IMR-90 (cell line): Measurements from ENCODE around the gene DHRS7C. TPM values are rescaled to one million over a fixed set of nuclear protein-coding genes. Genes with fewer than 3 reads are reported as not detected.

Source experiments
- ATAC-seq: fragments of 200-7000 bp; cut with Tn5 transposase; 2 replicates; pipeline ENCODE4 v1.9.1; 2020; ENCODE audit warnings: low read depth, mild to moderate bottlenecking, moderate library complexity
- BruUV-seq: library from RNA; stranded (reverse); fragments of 400-500 nt; replicated peaks from 2 replicates; lab custom pipeline; 2021; lab: Mats Ljungman, UMichigan
- CTCF ChIA-PET: fragments of 300-600 bp; formaldehyde crosslinking; extraction: SDS; loops from one replicate; lab custom pipeline; 2021; ENCODE audit warnings: antibody characterized with exemption; lab: Yijun Ruan, JAX
- POLR2A ChIA-PET: fragments of 300-600 bp; sonication (Branson Sonifier 250); formaldehyde crosslinking; loops from one replicate; lab custom pipeline; 2022; ENCODE audit warnings: antibody characterized with exemption; ENCODE audit not compliant: unreplicated experiment; lab: Charles Lee
- DNase-seq: peaks from one replicate; pipeline ENCODE4 v3.0.0; 2013
- H2AFZ ChIP-seq: replicated peaks from 2 replicates; pipeline ENCODE3; 2013; ENCODE audit warnings: low read length, mild to moderate bottlenecking; ENCODE audit not compliant: poor library complexity
- H2AK5ac ChIP-seq: 2 replicates; pipeline ENCODE4 v1.6.1; 2013; ENCODE audit warnings: low read depth, low read length, inconsistent platforms
- H2AK9ac ChIP-seq: replicated peaks from 2 replicates; pipeline ENCODE3; 2013; ENCODE audit warnings: mild to moderate bottlenecking, low read depth, low read length, moderate library complexity; ENCODE audit not compliant: poor library complexity
- H2BK120ac ChIP-seq: 2 replicates; pipeline ENCODE4 v1.6.1; 2013; ENCODE audit warnings: low read depth, low read length, inconsistent platforms
- H2BK15ac ChIP-seq: 3 replicates; pipeline ENCODE4 v1.6.1; 2013; ENCODE audit warnings: low read depth, low read length, inconsistent platforms
- H2BK20ac ChIP-seq: 2 replicates; pipeline ENCODE4 v1.6.1; 2013; ENCODE audit warnings: low read depth, mild to moderate bottlenecking, inconsistent platforms, low read length, moderate library complexity
- H2BK5ac ChIP-seq: 2 replicates; pipeline ENCODE4 v1.6.1; 2013; ENCODE audit warnings: mild to moderate bottlenecking, low read depth, low read length, inconsistent platforms; ENCODE audit not compliant: poor library complexity, severe bottlenecking
- H3K14ac ChIP-seq: replicated peaks from 2 replicates; pipeline ENCODE4 v1.6.1; 2013; ENCODE audit warnings: low read depth, low read length, inconsistent platforms
- H3K18ac ChIP-seq: 2 replicates; pipeline ENCODE4 v1.6.1; 2013; ENCODE audit warnings: low read depth, low read length, control low read depth
- H3K23ac ChIP-seq: 2 replicates; pipeline ENCODE4 v1.6.1; 2013; ENCODE audit warnings: low read depth, low read length, inconsistent platforms
- H3K27ac ChIP-seq: 2 replicates; pipeline ENCODE4 v1.5.1; 2013; ENCODE audit warnings: mild to moderate bottlenecking, control low read depth, low read length; ENCODE audit not compliant: insufficient read depth
- H3K27me3 ChIP-seq: 2 replicates; pipeline ENCODE4 v1.6.1; 2013; ENCODE audit warnings: low read length; ENCODE audit not compliant: control insufficient read depth, insufficient read depth
- H3K36me3 ChIP-seq: 2 replicates; pipeline ENCODE4 v1.6.1; 2013; ENCODE audit warnings: low read length, mixed read lengths; ENCODE audit not compliant: control insufficient read depth, insufficient read depth
- H3K4ac ChIP-seq: 2 replicates; pipeline ENCODE4 v1.6.1; 2013; ENCODE audit warnings: low read depth, low read length, inconsistent platforms
- H3K4me1 ChIP-seq: 2 replicates; pipeline ENCODE4 v1.6.1; 2013; ENCODE audit warnings: low read length, mixed read lengths; ENCODE audit not compliant: control insufficient read depth, insufficient read depth
- H3K4me2 ChIP-seq: 2 replicates; pipeline ENCODE4 v1.6.1; 2013; ENCODE audit warnings: low read depth, mild to moderate bottlenecking, control low read depth, low read length, moderate library complexity
- H3K4me3 ChIP-seq: 2 replicates; pipeline ENCODE4 v1.5.1; 2013; ENCODE audit warnings: low read depth, mild to moderate bottlenecking, control low read depth, low read length, moderate library complexity; ENCODE audit not compliant: insufficient read depth
- H3K56ac ChIP-seq: 2 replicates; pipeline ENCODE4 v1.6.1; 2013; ENCODE audit warnings: low read length, inconsistent platforms; ENCODE audit not compliant: insufficient read depth; ENCODE audit errors: extremely low read depth
- H3K79me1 ChIP-seq, 2 experiments: 2 replicates each; pipeline ENCODE4 v1.6.1; 2013; ENCODE audit warnings: low read length in 2 of 2, inconsistent platforms in 1 of 2, low read depth in 1 of 2
- H3K9ac ChIP-seq: 2 replicates; pipeline ENCODE4 v1.6.1; 2013; ENCODE audit warnings: low read depth, low read length, control low read depth
- H3K9me1 ChIP-seq: 2 replicates; pipeline ENCODE4 v1.6.1; 2013; ENCODE audit warnings: low read length, inconsistent platforms; ENCODE audit not compliant: insufficient read depth
- H3K9me3 ChIP-seq: 2 replicates; pipeline ENCODE4 v1.6.1; 2013; ENCODE audit warnings: low read length; ENCODE audit not compliant: control insufficient read depth, insufficient read depth
- H4K20me1 ChIP-seq: 2 replicates; pipeline ENCODE4 v1.6.1; 2013; ENCODE audit warnings: low read length, inconsistent platforms; ENCODE audit not compliant: insufficient read depth
- H4K5ac ChIP-seq: 2 replicates; pipeline ENCODE4 v1.6.1; 2013; ENCODE audit warnings: mild to moderate bottlenecking, low read depth, low read length, control low read depth
- H4K8ac ChIP-seq, 2 experiments: 2 replicates each; pipeline ENCODE4 v1.6.1; 2013; ENCODE audit warnings: low read depth in 2 of 2, low read length in 2 of 2, control low read depth in 1 of 2, inconsistent platforms in 1 of 2
- H4K91ac ChIP-seq: 2 replicates; pipeline ENCODE4 v1.6.1; 2013; ENCODE audit warnings: low read depth, low read length, inconsistent platforms; ENCODE audit not compliant: insufficient read depth
- BHLHE40 ChIP-seq: fragments of 150-350 bp; IDR thresholded peaks from 2 replicates; pipeline ENCODE4 v1.6.1; 2016; ENCODE audit warnings: mild to moderate bottlenecking, low read depth, low read length
- CEBPB ChIP-seq: IDR thresholded peaks from 2 replicates; pipeline ENCODE4 v1.6.1; 2012; ENCODE audit warnings: low read depth, low read length, improper control_type of control experiment
- CHD1 ChIP-seq: IDR thresholded peaks from 2 replicates; pipeline ENCODE4 v1.6.1; 2012; ENCODE audit warnings: low read depth, low read length, improper control_type of control experiment
- FOS ChIP-seq: fragments of 150-350 bp; IDR thresholded peaks from 2 replicates; pipeline ENCODE4 v1.6.1; 2016; ENCODE audit warnings: low read depth, low read length
- MAFK ChIP-seq: IDR thresholded peaks from 2 replicates; pipeline ENCODE4 v1.6.1; 2012; ENCODE audit warnings: low read depth, low read length, improper control_type of control experiment
- MAZ ChIP-seq: IDR thresholded peaks from 2 replicates; pipeline ENCODE4 v1.6.1; 2012; ENCODE audit warnings: low read depth, mild to moderate bottlenecking, low read length, improper control_type of control experiment, moderate library complexity, borderline replicate concordance
- MXI1 ChIP-seq: IDR thresholded peaks from 2 replicates; pipeline ENCODE4 v1.6.1; 2012; ENCODE audit warnings: low read depth, mild to moderate bottlenecking, low read length, moderate library complexity, borderline replicate concordance
- NFE2L2 ChIP-seq: fragments of 150-350 bp; IDR thresholded peaks from 2 replicates; pipeline ENCODE4 v1.6.1; 2016; ENCODE audit warnings: low read depth, mild to moderate bottlenecking, low read length
- POLR2A ChIP-seq: IDR thresholded peaks from 2 replicates; pipeline ENCODE4 v1.6.1; 2012; ENCODE audit warnings: mild to moderate bottlenecking, low read depth, low read length
- RAD21 ChIP-seq: IDR thresholded peaks from 2 replicates; pipeline ENCODE4 v1.6.1; 2012; ENCODE audit warnings: low read length, improper control_type of control experiment
- RCOR1 ChIP-seq: IDR thresholded peaks from 2 replicates; pipeline ENCODE4 v1.6.1; 2012; ENCODE audit warnings: mild to moderate bottlenecking, low read length, improper control_type of control experiment; ENCODE audit not compliant: insufficient replicate concordance
- RFX5 ChIP-seq: IDR thresholded peaks from 2 replicates; pipeline ENCODE4 v1.8.0; 2012; ENCODE audit warnings: low read depth, mild to moderate bottlenecking, low read length, moderate library complexity
- SMC3 ChIP-seq: fragments of 150-350 bp; IDR thresholded peaks from 2 replicates; pipeline ENCODE4 v1.6.1; 2016; ENCODE audit warnings: low read depth, mild to moderate bottlenecking, antibody characterized with exemption, low read length, moderate library complexity
- WGBS, 2 experiments: methylation state at CpG; one replicate each; pipeline versions ENCODE4 v1.1.5 to v1.1.7; 2013; ENCODE audit warnings: missing lambda C conversion rate in 2 of 2; ENCODE audit not compliant: insufficient read length in 1 of 2; ENCODE audit errors: extremely low coverage in 2 of 2; 5-methylcytosine and 5-hydroxymethylcytosine counted together
- dilution Hi-C: fragments of 300-500 bp; cut with HindIII; formaldehyde crosslinking; loops from one replicate; pipeline ENCODE4 v1.14.3; 2018; ENCODE audit warnings: low sequenced_read_pairs; ENCODE audit not compliant: unreplicated experiment
- in situ Hi-C: fragments of 300-500 bp; cut with MboI; formaldehyde crosslinking; loops from 3 replicates; pipeline ENCODE4 v1.14.3; 2019; ENCODE audit warnings: low sequenced_read_pairs, inconsistent platforms, mixed read lengths
- intact Hi-C: fragments of 100-400 bp; cut with micrococcal nuclease; formaldehyde crosslinking; loops from 2 replicates; pipeline ENCODE4 v1.10.0; 2022
- polyA plus RNA-seq, 3 experiments: library from polyadenylated mRNA; depleted of rRNA; stranded (reverse); fragments of >200 nt; gene quantifications; 2 replicates each; pipeline ENCODE4 v1.2.3, GENCODE V29; 2012; ENCODE audit warnings: low replicate concordance in 1 of 3
- total RNA-seq: library from RNA; depleted of rRNA; stranded (reverse); fragments of >200 nt; gene quantifications from 2 replicates; pipeline ENCODE4 v1.2.3, GENCODE V29; 2012
- TF ChIP-seq, protein P1 (sequence below): fragments of 150-350 bp; IDR thresholded peaks from 2 replicates; pipeline ENCODE4 v1.6.1; 2016; ENCODE audit warnings: low read depth, mild to moderate bottlenecking, low read length, moderate library complexity, borderline replicate concordance
- TF ChIP-seq, protein P2 (sequence below): fragments of 150-350 bp; IDR thresholded peaks from 2 replicates; pipeline ENCODE4 v1.6.1; 2017; ENCODE audit warnings: mild to moderate bottlenecking, antibody characterized with exemption, low read length, low read depth
- TF ChIP-seq, protein P3 (sequence below): conservative IDR thresholded peaks from 2 replicates; pipeline ENCODE4 v1.5.1; 2012; ENCODE audit warnings: mild to moderate bottlenecking, low read depth, low read length, improper control_type of control experiment

The DHRS7C gene
- total and polyA plus RNA-seq, 2 of the 4 experiments (the other 2 are of a cell fraction): not detected

DNA sequence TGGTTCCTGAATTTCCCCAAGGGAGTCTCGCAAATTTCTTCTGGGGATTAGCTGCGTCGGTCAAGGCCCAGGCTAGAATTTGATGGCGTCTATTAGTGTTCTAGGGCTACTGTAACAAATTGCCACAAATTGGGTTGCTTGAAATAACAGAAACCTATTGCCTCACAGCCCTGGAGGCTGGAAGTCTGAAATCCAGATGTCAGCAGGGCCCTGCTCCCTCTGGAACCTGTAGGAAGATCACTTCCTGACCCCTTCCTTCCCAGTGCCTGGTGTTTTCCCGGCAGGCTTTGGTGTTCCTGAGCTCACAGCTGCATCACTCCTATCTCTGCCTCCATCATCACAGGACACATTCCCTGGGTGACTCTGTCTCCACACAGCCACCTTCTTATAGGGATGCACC lies 24.4 kb downstream of the DHRS7C start:
- Histone ChIP-seq H3K4ac (no peak overlapping the region), H2BK5ac (no peak overlapping the region), H4K91ac (no peak overlapping the region), H3K18ac (no peak overlapping the region), H3K9me1 (no peaks in the 10 kb centered on the region), H3K56ac (no peak overlapping the region), H3K9me3 (no peaks in the 10 kb centered on the region), H3K4me3 (no peak overlapping the region), H3K36me3 (no peaks in the 10 kb centered on the region), H3K14ac (no peak overlapping the region), H2AK5ac (no peak overlapping the region), H2BK120ac (no peak overlapping the region), H2BK20ac (no peak overlapping the region), H4K20me1 (no peaks in the 10 kb centered on the region), H2BK15ac (no peak overlapping the region), H4K8ac (no peak overlapping the region), H3K27ac (no peak overlapping the region), H2AK9ac (no peak overlapping the region), H3K27me3 (no peaks in the 10 kb centered on the region; the same call in 1 of the 2 replicates), H3K23ac (no peak overlapping the region), H3K4me1 (no peaks in the 10 kb centered on the region), H2AFZ (no peak overlapping the region), H3K79me1 (no peaks in the 10 kb centered on the region), H4K5ac (no peak overlapping the region), H3K4me2 (no peak overlapping the region), H3K9ac (no peak overlapping the region)
- WGBS, 2 experiments: 29% methylated on average over 1 of the region's 5 CpGs; no CpG with 5 or more reads in 1 of the 2 experiments
- ATAC-seq: no peak
- dilution Hi-C loops: no loop called here
- TF ChIP-seq SMC3 (no peak), MAFK (no peak), MAZ (no peak), FOS (no peak), RFX5 (no peak), NFE2L2 (no peak), RAD21 (no peak), CHD1 (no peak), CEBPB (no peak), RCOR1 (no peak), MXI1 (no peak), BHLHE40 (no peak), POLR2A (no peak)
- TF ChIP-seq, protein P1, sequence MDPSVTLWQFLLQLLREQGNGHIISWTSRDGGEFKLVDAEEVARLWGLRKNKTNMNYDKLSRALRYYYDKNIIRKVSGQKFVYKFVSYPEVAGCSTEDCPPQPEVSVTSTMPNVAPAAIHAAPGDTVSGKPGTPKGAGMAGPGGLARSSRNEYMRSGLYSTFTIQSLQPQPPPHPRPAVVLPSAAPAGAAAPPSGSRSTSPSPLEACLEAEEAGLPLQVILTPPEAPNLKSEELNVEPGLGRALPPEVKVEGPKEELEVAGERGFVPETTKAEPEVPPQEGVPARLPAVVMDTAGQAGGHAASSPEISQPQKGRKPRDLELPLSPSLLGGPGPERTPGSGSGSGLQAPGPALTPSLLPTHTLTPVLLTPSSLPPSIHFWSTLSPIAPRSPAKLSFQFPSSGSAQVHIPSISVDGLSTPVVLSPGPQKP: no peak
- TF ChIP-seq, protein P2, sequence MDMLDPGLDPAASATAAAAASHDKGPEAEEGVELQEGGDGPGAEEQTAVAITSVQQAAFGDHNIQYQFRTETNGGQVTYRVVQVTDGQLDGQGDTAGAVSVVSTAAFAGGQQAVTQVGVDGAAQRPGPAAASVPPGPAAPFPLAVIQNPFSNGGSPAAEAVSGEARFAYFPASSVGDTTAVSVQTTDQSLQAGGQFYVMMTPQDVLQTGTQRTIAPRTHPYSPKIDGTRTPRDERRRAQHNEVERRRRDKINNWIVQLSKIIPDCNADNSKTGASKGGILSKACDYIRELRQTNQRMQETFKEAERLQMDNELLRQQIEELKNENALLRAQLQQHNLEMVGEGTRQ: no peak
- TF ChIP-seq, protein P3, sequence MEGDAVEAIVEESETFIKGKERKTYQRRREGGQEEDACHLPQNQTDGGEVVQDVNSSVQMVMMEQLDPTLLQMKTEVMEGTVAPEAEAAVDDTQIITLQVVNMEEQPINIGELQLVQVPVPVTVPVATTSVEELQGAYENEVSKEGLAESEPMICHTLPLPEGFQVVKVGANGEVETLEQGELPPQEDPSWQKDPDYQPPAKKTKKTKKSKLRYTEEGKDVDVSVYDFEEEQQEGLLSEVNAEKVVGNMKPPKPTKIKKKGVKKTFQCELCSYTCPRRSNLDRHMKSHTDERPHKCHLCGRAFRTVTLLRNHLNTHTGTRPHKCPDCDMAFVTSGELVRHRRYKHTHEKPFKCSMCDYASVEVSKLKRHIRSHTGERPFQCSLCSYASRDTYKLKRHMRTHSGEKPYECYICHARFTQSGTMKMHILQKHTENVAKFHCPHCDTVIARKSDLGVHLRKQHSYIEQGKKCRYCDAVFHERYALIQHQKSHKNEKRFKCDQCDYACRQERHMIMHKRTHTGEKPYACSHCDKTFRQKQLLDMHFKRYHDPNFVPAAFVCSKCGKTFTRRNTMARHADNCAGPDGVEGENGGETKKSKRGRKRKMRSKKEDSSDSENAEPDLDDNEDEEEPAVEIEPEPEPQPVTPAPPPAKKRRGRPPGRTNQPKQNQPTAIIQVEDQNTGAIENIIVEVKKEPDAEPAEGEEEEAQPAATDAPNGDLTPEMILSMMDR: no peak
- CTCF ChIA-PET: no interaction called here
- intact Hi-C loops: no loop called here
- DNase-seq: no peak
- BruUV-seq: no TSS peak
- in situ Hi-C loops: no loop called here
- POLR2A ChIA-PET: no interaction called here
